CD4-positive, alpha-beta T cell (primary cell): Measurements from ENCODE around the gene CPEB1. TPM values are rescaled to one million over a fixed set of nuclear protein-coding genes. Genes with fewer than 3 reads are reported as not detected.

Experiments used
- ATAC-seq: fragments of 200-7000 bp; cut with Tn5 transposase; one replicate; pipeline ENCODE4 v1.10.0; 2022; ENCODE audit warnings: mild to moderate bottlenecking; ENCODE audit not compliant: poor library complexity
- CTCF ChIA-PET: fragments of 350-600 bp; sonication (Branson Sonifier 250); formaldehyde crosslinking; loops from one replicate; lab custom pipeline; 2021; ENCODE audit warnings: antibody characterized with exemption, inconsistent platforms; lab: Charles Lee
- POLR2A ChIA-PET: fragments of 350-600 bp; sonication (Branson Sonifier 250); formaldehyde crosslinking; loops from one replicate; lab custom pipeline; 2021; ENCODE audit warnings: antibody characterized with exemption, inconsistent platforms; lab: Charles Lee
- DNase-seq, 14 experiments: peaks; one replicate each; pipeline ENCODE4 v3.0.0-alpha.2; 2013 to 2020; ENCODE audit warnings: mixed read lengths in 2 of 14
- H3K27ac ChIP-seq, 2 donors: one replicate each; pipeline versions ENCODE4 v1.5.1 to v1.7.0; 2013; ENCODE audit warnings: low read length in 2 of 2, low read depth in 1 of 2, mild to moderate bottlenecking in 1 of 2
- H3K27me3 ChIP-seq, 2 experiments: 1 replicate in 1 of 2; 2 replicates in 1 of 2; pipeline versions ENCODE4 v1.6.1 to v1.7.0; 2013; ENCODE audit warnings: low read length in 2 of 2, control low read depth in 1 of 2, mild to moderate bottlenecking in 1 of 2, moderate library complexity in 1 of 2; ENCODE audit not compliant: insufficient read depth in 2 of 2, control insufficient read depth in 1 of 2
- H3K36me3 ChIP-seq: one replicate; pipeline ENCODE4 v1.6.1; 2013; ENCODE audit warnings: low read length, control low read depth; ENCODE audit not compliant: insufficient read depth
- H3K4me1 ChIP-seq: one replicate; pipeline ENCODE4 v1.6.1; 2013; ENCODE audit warnings: low read length, control low read depth; ENCODE audit not compliant: insufficient read depth
- H3K4me3 ChIP-seq: one replicate; pipeline ENCODE4 v1.5.1; 2013; ENCODE audit warnings: mild to moderate bottlenecking, low read length, moderate library complexity
- H3K9me3 ChIP-seq, 2 experiments: 1 replicate in 1 of 2; 2 replicates in 1 of 2; pipeline versions ENCODE4 v1.6.1 to v1.7.0; 2013; ENCODE audit warnings: low read length in 2 of 2, mild to moderate bottlenecking in 2 of 2, control low read depth in 1 of 2, moderate library complexity in 1 of 2; ENCODE audit not compliant: control insufficient read depth in 1 of 2, insufficient read depth in 1 of 2
- H3K27ac Mint-ChIP-seq: one replicate; pipeline ENCODE4 v1.8.0; 2020; ENCODE audit warnings: mixed read lengths
- H3K27me3 Mint-ChIP-seq: one replicate; pipeline ENCODE4 v1.8.0; 2021; ENCODE audit warnings: mixed read lengths
- H3K36me3 Mint-ChIP-seq: one replicate; pipeline ENCODE4 v1.8.0; 2021; ENCODE audit warnings: low read depth, mixed read lengths
- H3K4me1 Mint-ChIP-seq: one replicate; pipeline ENCODE4 v1.8.0; 2021; ENCODE audit warnings: low read depth, mixed read lengths
- H3K4me3 Mint-ChIP-seq: one replicate; pipeline ENCODE4 v1.8.0; 2020; ENCODE audit warnings: mild to moderate bottlenecking, mixed read lengths
- H3K9me3 Mint-ChIP-seq: one replicate; pipeline ENCODE4 v1.8.0; 2020; ENCODE audit warnings: mixed read lengths
- CTCF ChIP-seq: fragments of 200-600 bp; IDR thresholded peaks from one replicate; pipeline ENCODE4 v1.8.0; 2022; ENCODE audit warnings: antibody characterized with exemption, mild to moderate bottlenecking
- intact Hi-C, 2 experiments: fragments of 100-400 bp; cut with DNase I in 1 of 2; cut with micrococcal nuclease in 1 of 2; formaldehyde crosslinking; loops; one replicate each; pipeline versions ENCODE4 v1.15.1 to v1.9.0; 2023 to 2025; cut with DNase I, micrococcal nuclease
- total RNA-seq, 174 experiments: library from RNA in 2 of 174; stranded (reverse) in 2 of 174; gene quantifications; one replicate each; pipeline ENCODE4 v1.2.3 and lab custom pipeline; 2021 to 2026

Gene CPEB1
- total RNA-seq, 2 experiments from 2014 or later: 0.19 to 0.61 TPM

GRCh38 chr15:82595766-82596165, 51.4 kb downstream of the CPEB1 start:
- no peak for TF ChIP-seq CTCF
- Histone ChIP-seq H3K36me3 (no peaks in the 10 kb centered on the region), H3K4me1 (no peaks in the 10 kb centered on the region), H3K4me3 (no peak overlapping the region), H3K9me3 (no peaks in the 10 kb centered on the region), H3K27ac (no peak overlapping the region), H3K27me3 (peaks cover 0 to 4% of the 10 kb centered on the region in 2 experiments)
- Mint-ChIP-seq H3K27ac (no peak overlapping the region), H3K4me1 (no peaks in the 10 kb centered on the region), H3K9me3 (no peaks in the 10 kb centered on the region), H3K4me3 (no peak overlapping the region), H3K27me3 (peaks cover 50% of the 10 kb centered on the region), H3K36me3 (no peaks in the 10 kb centered on the region)
- DNase-seq (no peak), ATAC-seq (no peak)
- ChIA-PET CTCF (interaction anchor here (0.6 kb wide), 1 partner anchor 837 kb away, joined by 4 read pairs; no protein-coding TSS in a partner anchor), POLR2A (no interaction called here)
- intact Hi-C loops: no loop called here

GRCh38 chr15:82595203-82595602, 52.0 kb downstream of the CPEB1 start:
- Histone ChIP-seq H3K27me3 (peaks cover 0 to 9% of the 10 kb centered on the region in 2 experiments), H3K9me3 (no peaks in the 10 kb centered on the region), H3K27ac (no peak overlapping the region), H3K36me3 (no peaks in the 10 kb centered on the region), H3K4me3 (no peak overlapping the region), H3K4me1 (no peaks in the 10 kb centered on the region)
- POLR2A ChIA-PET: no interaction called here
- H3K4me3 Mint-ChIP-seq: no peak overlapping the region
- H3K4me1 Mint-ChIP-seq: no peaks in the 10 kb centered on the region
- intact Hi-C loops: no loop called here
- no peaks in the 10 kb centered on the region for H3K36me3 Mint-ChIP-seq
- DNase-seq (no peak), ATAC-seq (no peak)
- peaks cover 49% of the 10 kb centered on the region for H3K27me3 Mint-ChIP-seq
- TF ChIP-seq CTCF: no peak
- no peak overlapping the region for H3K27ac Mint-ChIP-seq
- CTCF ChIA-PET: no interaction called here
- H3K9me3 Mint-ChIP-seq: no peaks in the 10 kb centered on the region

GRCh38 chr15:82587805-82588204, 59.4 kb downstream of the CPEB1 start:
- H3K27me3 ChIP-seq: peaks cover 4 to 6% of the 10 kb centered on the region in 2 experiments
- no peaks in the 10 kb centered on the region for H3K9me3 ChIP-seq
- ChIA-PET POLR2A (no interaction called here), CTCF (no interaction called here)
- Mint-ChIP-seq H3K27ac (no peak overlapping the region), H3K9me3 (no peaks in the 10 kb centered on the region), H3K4me3 (no peak overlapping the region), H3K27me3 (peaks cover 18% of the 10 kb centered on the region), H3K4me1 (no peaks in the 10 kb centered on the region), H3K36me3 (no peaks in the 10 kb centered on the region)
- ATAC-seq (no peak), DNase-seq (no peak)
- intact Hi-C loops: no loop called here
- no peaks in the 10 kb centered on the region for H3K4me1 ChIP-seq
- no peak overlapping the region for H3K4me3 ChIP-seq
- no peak for TF ChIP-seq CTCF
- no peak overlapping the region for H3K27ac ChIP-seq
- no peaks in the 10 kb centered on the region for H3K36me3 ChIP-seq
